Neural progenitor cell (in vitro differentiated cells): ENCODE measurements around the gene IGFLR1.

Experiments
- CTCF ChIP-seq: fragments of 200-600 bp; sonication (generic); IDR thresholded peaks from 2 replicates; pipeline ENCODE4 v1.5.1; 2017; ENCODE audit warnings: antibody characterized with exemption, mild to moderate bottlenecking
- EZH2 ChIP-seq: fragments of 200-600 bp; sonication (generic); IDR thresholded peaks from 2 replicates; pipeline ENCODE4 v1.6.1; 2017; ENCODE audit warnings: antibody characterized with exemption, mild to moderate bottlenecking, moderate library complexity
- EZH2phosphoT487 ChIP-seq: fragments of 200-600 bp; sonication (generic); IDR thresholded peaks from 2 replicates; pipeline ENCODE4 v1.6.1; 2017; ENCODE audit warnings: antibody characterized with exemption

- TF ChIP-seq EZH2phosphoT487, result no peak
- TF ChIP-seq CTCF, result no peak
- TF ChIP-seq EZH2, result no peak
Observed at GRCh38 chr19:35731779-35732405, 10.4 kb downstream of the IGFLR1 start.
